Measurements from ENCODE around the gene PAK4. TPM values are rescaled to one million over a fixed set of nuclear protein-coding genes. Genes with fewer than 3 reads are reported as not detected.

Gene PAK4
- total RNA-seq, 1 experiment from 2014 or later = 63.1 TPM

- no CpG with 5 or more reads among the region's 10 CpGs for WGBS (ENCODE audit: extremely low coverage, insufficient read length, low lambda C conversion rate)
These were observed 23.4 kb downstream of the PAK4 start for GRCh38 chr19:39148939-39149529.

More at GRCh38 chr19:39148939-39149529, 23.4 kb downstream of the PAK4 start:
- H2BK20ac ChIP-seq (ENCODE audit: low read depth, low read length, poor library complexity, severe bottlenecking) = no peak overlapping the region
- H3K9me3 ChIP-seq (ENCODE audit: control insufficient read depth, low read depth, low read length) = no peaks in the 10 kb centered on the region
- Mint-ChIP-seq H3K27ac (no peak overlapping the region), H3K9me3 (peaks cover 7 to 9% of the 10 kb centered on the region in 2 experiments; a peak in 4 of 5 replicates), H3K27me3 (ENCODE audit: low read depth) (no peaks in the 10 kb centered on the region), H3K36me3 (ENCODE audit: insufficient read depth in 1 of 3, low read depth in 3 of 3) (peaks cover 8 to 13% (median 9%) of the 10 kb centered on the region in 3 experiments; a peak in 5 of 7 replicates), H3K4me3 (no peak overlapping the region), H3K4me1 (peaks cover 40 to 64% of the 10 kb centered on the region in 2 experiments)
- H2AFZ ChIP-seq (ENCODE audit: low read length) = no peak overlapping the region
- no peak for TF ChIP-seq CTCF (conservative IDR thresholded peaks at IDR 0.05)
- no peaks in the 10 kb centered on the region for H3K23me2 ChIP-seq (ENCODE audit: insufficient read length, low read depth, low read length, poor library complexity, severe bottlenecking)
- no peak overlapping the region for H3K4me2 ChIP-seq (ENCODE audit: insufficient read depth, insufficient read length, low read length)
- H3K79me2 ChIP-seq (ENCODE audit: insufficient read depth, low read length) = peaks cover 2% of the 10 kb centered on the region; the same call in 1 of the 2 replicates
- no peak overlapping the region for H3T11ph ChIP-seq (ENCODE audit: low read length)
- peaks cover 2% of the 10 kb centered on the region for H4K20me1 ChIP-seq (ENCODE audit: control insufficient read depth, insufficient read depth, insufficient read length)
- no peak overlapping the region for H3K9ac ChIP-seq (ENCODE audit: extremely low read depth, insufficient read length, low read length)
- H3K27me3 ChIP-seq (ENCODE audit: insufficient read depth, low read length) = no peaks in the 10 kb centered on the region
- no peak for DNase-seq
- no peak overlapping the region for H4K5ac ChIP-seq (ENCODE audit: insufficient read length, low read depth, low read length)
- H3K4me1 ChIP-seq (ENCODE audit: insufficient read depth, low read length) = peaks cover 17% of the 10 kb centered on the region
- no peaks in the 10 kb centered on the region for H3K79me1 ChIP-seq (ENCODE audit: insufficient read depth, low read depth, low read length, poor library complexity, severe bottlenecking)
- no peak overlapping the region for H3K27ac ChIP-seq (ENCODE audit: insufficient read length, low read depth, low read length)
- no peak overlapping the region for H3K18ac ChIP-seq (ENCODE audit: insufficient read length, low read depth, low read length)
- H3K56ac ChIP-seq (ENCODE audit: insufficient read length, low read depth, low read length) = no peak overlapping the region
- no peak overlapping the region for H3K23ac ChIP-seq (ENCODE audit: insufficient read length, low read depth, low read length)
- H2BK12ac ChIP-seq (ENCODE audit: insufficient read length, low read depth, low read length) = no peak overlapping the region
- no peak overlapping the region for H2BK5ac ChIP-seq (ENCODE audit: insufficient read length, low read length)
- no peak overlapping the region for H3K4ac ChIP-seq (ENCODE audit: low read depth, low read length)
- no peak overlapping the region for H3K14ac ChIP-seq (ENCODE audit: insufficient read depth, low read length)
- no peak overlapping the region for H4K91ac ChIP-seq (ENCODE audit: insufficient read length, low read depth, low read length)
- H2AK5ac ChIP-seq (ENCODE audit: insufficient read length, low read length) = no peak overlapping the region
- no peak overlapping the region for H2BK120ac ChIP-seq (ENCODE audit: low read depth, low read length, poor library complexity, severe bottlenecking)
- H4K8ac ChIP-seq (replicated peaks; ENCODE audit: insufficient read length, low read depth, low read length) = no peak overlapping the region
- no peak overlapping the region for H2BK15ac ChIP-seq (ENCODE audit: low read depth, low read length)

Data from H9 (cell line).